HG02763 (cell line): ENCODE results near the gene FUT9.
A peak's percentile ranks its signal among the peaks of the same experiment; 100 is the strongest.

Source experiments
- ATAC-seq: cut with Tn5 transposase; IDR thresholded peaks from one replicate; pipeline ENCODE4 v1.9.1; 2021; ENCODE audit warnings: mild to moderate bottlenecking, moderate library complexity; ENCODE audit not compliant: unreplicated experiment

Gene FUT9

GRCh38 chr6:96066376-96066775 lies 50.6 kb downstream of the FUT9 start:
- ATAC-seq, result no peak

- ATAC-seq, result no peak
These were observed 57.8 kb downstream of the FUT9 start for GRCh38 chr6:96073555-96073954.

- no peak for ATAC-seq
These were observed 58.2 kb downstream of the FUT9 start for GRCh38 chr6:96074006-96074405.

GRCh38 chr6:96075826-96076225 lies 60.1 kb downstream of the FUT9 start:
- no peak for ATAC-seq

GRCh38 chr6:96086745-96087144 lies 71.0 kb downstream of the FUT9 start:
- no peak for ATAC-seq

GRCh38 chr6:96089173-96089572 lies 73.4 kb downstream of the FUT9 start:
- ATAC-seq, result no peak

GRCh38 chr6:96094077-96094476 lies 78.3 kb downstream of the FUT9 start:
- ATAC-seq, result no peak

- no peak for ATAC-seq
These were observed 83.3 kb downstream of the FUT9 start for GRCh38 chr6:96099069-96099468.

- no peak for ATAC-seq
These were observed 85.8 kb downstream of the FUT9 start for GRCh38 chr6:96101564-96101963.

GRCh38 chr6:96104910-96105309 lies 89.1 kb downstream of the FUT9 start:
- ATAC-seq, result no peak

GRCh38 chr6:96110878-96111277 lies 95.1 kb downstream of the FUT9 start:
- ATAC-seq, result no peak

- no peak for ATAC-seq
These were observed 100.9 kb downstream of the FUT9 start for GRCh38 chr6:96116674-96117073.

- no peak for ATAC-seq
These were observed 109.0 kb downstream of the FUT9 start for GRCh38 chr6:96124778-96125177.

GRCh38 chr6:96138406-96138805 lies 122.6 kb downstream of the FUT9 start:
- no peak for ATAC-seq

- ATAC-seq, result no peak
These were observed 126.4 kb downstream of the FUT9 start for GRCh38 chr6:96142142-96142541.

- ATAC-seq, result no peak
These were observed 134.7 kb downstream of the FUT9 start for GRCh38 chr6:96150431-96150830.

GRCh38 chr6:96151707-96152106 lies 135.9 kb downstream of the FUT9 start:
- no peak for ATAC-seq

GRCh38 chr6:96152114-96152708 lies 136.4 kb downstream of the FUT9 start:
- ATAC-seq, result no peak

- ATAC-seq, result no peak
These were observed 138.0 kb downstream of the FUT9 start for GRCh38 chr6:96153775-96154174.

GRCh38 chr6:96156425-96156824 lies 140.7 kb downstream of the FUT9 start:
- ATAC-seq, result no peak

- ATAC-seq, result peak; percentile 95
These were observed 141.3 kb downstream of the FUT9 start for GRCh38 chr6:96157018-96157565.

- no peak for ATAC-seq
These were observed 146.9 kb downstream of the FUT9 start for GRCh38 chr6:96162711-96163120.

GRCh38 chr6:96164802-96165201 lies 149.0 kb downstream of the FUT9 start:
- ATAC-seq, result no peak
